Fibroblast of the aortic adventitia (primary cell): ENCODE results near the gene TNNT2. TPM values are rescaled to one million over a fixed set of nuclear protein-coding genes. Genes with fewer than 3 reads are reported as not detected.

ENCODE experiments used
- DNase-seq: peaks from one replicate; pipeline ENCODE4 v3.0.0-alpha.2; 2010; ENCODE audit warnings: low read depth
- H3K4me3 ChIP-seq: 2 replicates; pipeline ENCODE4 v1.5.1; 2011; ENCODE audit warnings: low read depth, mild to moderate bottlenecking, control low read depth, low read length, moderate library complexity
- CTCF ChIP-seq: IDR thresholded peaks from 2 replicates; pipeline ENCODE4 v1.5.1; 2011; ENCODE audit warnings: mild to moderate bottlenecking, low read length, control low read depth, inconsistent platforms; ENCODE audit not compliant: insufficient read depth
- total RNA-seq: library from RNA; depleted of rRNA; stranded (reverse); fragments of >200 nt; gene quantifications from 2 replicates; pipeline ENCODE4 v1.2.3, GENCODE V29; 2012; ENCODE audit warnings: low replicate concordance

The TNNT2 gene
- total RNA-seq, 1 donor, result 0.09 TPM

DNA sequence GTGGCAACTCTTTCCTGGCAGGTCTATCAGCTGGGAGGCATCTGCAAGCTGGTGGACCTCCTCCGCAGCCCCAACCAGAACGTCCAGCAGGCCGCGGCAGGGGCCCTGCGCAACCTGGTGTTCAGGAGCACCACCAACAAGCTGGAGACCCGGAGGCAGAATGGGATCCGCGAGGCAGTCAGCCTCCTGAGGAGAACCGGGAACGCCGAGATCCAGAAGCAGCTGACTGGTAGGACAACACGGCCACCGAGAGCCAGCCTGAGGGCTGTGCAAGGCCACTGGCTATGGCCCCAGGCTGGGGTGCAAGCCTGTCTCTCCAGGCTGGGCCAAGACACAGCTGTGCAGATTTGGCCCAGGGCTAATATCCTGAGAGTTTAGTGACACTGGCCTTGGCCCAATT, 59.9 kb downstream of the TNNT2 start:
- no peak for TF ChIP-seq CTCF
- no peak for DNase-seq
- H3K4me3 ChIP-seq, result no peak overlapping the region

GRCh38 chr1:201316556-201316955, 60.9 kb downstream of the TNNT2 start:
- DNase-seq, result no peak
- no peak for TF ChIP-seq CTCF
- no peak overlapping the region for H3K4me3 ChIP-seq

- no peak overlapping the region for H3K4me3 ChIP-seq
- no peak for TF ChIP-seq CTCF
- no peak for DNase-seq
These were observed 64.4 kb downstream of the TNNT2 start for GRCh38 chr1:201313086-201313485.

- no peak overlapping the region for H3K4me3 ChIP-seq
- TF ChIP-seq CTCF, result no peak
- no peak for DNase-seq
These were observed 65.2 kb downstream of the TNNT2 start for GRCh38 chr1:201312298-201312697.

- no peak for TF ChIP-seq CTCF
- no peak for DNase-seq
- H3K4me3 ChIP-seq, result no peak overlapping the region
These were observed 66.0 kb downstream of the TNNT2 start for GRCh38 chr1:201311356-201312011.

GRCh38 chr1:201310986-201311355, 66.5 kb downstream of the TNNT2 start:
- no peak for TF ChIP-seq CTCF

More at GRCh38 chr1:201310986-201311355, 66.5 kb downstream of the TNNT2 start:
- H3K4me3 ChIP-seq, result no peak overlapping the region
- no peak for DNase-seq
